Dendritic cell treated with granulocyte-macrophage colony-stimulating factor and Interleukin-4, amounts not matched to agents 40 ng/mL and 50 ng/mL, for 4 days (primary cell): ENCODE measurements around the gene EPB41L4B.

Source experiments
- H3K27ac Mint-ChIP-seq: one replicate; pipeline ENCODE4 v1.8.0; 2022; ENCODE audit warnings: mild to moderate bottlenecking, mixed read lengths
- H3K27me3 Mint-ChIP-seq: one replicate; pipeline ENCODE4 v1.8.0; 2022; ENCODE audit warnings: mild to moderate bottlenecking, mixed read lengths
- H3K36me3 Mint-ChIP-seq: one replicate; pipeline ENCODE4 v1.8.0; 2022; ENCODE audit warnings: low read depth, mixed read lengths
- H3K4me1 Mint-ChIP-seq: one replicate; pipeline ENCODE4 v1.8.0; 2022; ENCODE audit warnings: low read depth, mixed read lengths
- H3K4me3 Mint-ChIP-seq: one replicate; pipeline ENCODE4 v1.8.0; 2022; ENCODE audit warnings: mild to moderate bottlenecking, moderate library complexity, mixed read lengths
- H3K9me3 Mint-ChIP-seq: one replicate; pipeline ENCODE4 v1.8.0; 2022; ENCODE audit warnings: mixed read lengths
- intact Hi-C: fragments of 100-400 bp; cut with micrococcal nuclease; formaldehyde crosslinking; loops from one replicate; pipeline ENCODE4 v1.15.0; 2022

The EPB41L4B gene

DNA sequence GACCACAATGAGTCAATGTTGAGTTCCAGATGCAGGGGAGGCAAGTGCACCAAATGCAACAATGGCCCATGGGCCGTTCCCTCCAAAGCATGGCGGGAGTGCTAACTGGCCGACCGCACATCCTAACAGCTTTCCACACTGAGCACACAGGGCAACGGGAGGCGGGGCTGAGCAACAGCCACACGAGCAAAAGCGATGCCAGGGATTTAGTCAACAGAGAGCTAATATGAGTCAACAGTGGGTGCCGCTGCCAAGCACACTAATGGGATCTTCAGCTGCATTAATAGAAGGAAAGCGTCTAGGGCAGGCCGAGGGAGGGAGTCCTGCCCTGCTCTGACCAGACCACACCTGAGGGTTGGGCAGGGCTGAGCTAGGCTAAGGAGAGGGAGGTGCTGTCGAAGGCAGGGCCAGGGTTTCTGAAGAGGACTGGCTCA is 4.6 kb downstream of the EPB41L4B start:
- intact Hi-C loops = no loop called here
- Mint-ChIP-seq H3K27me3 (peaks cover 78% of the 10 kb centered on the region), H3K4me1 (peaks cover 12% of the 10 kb centered on the region)

GRCh38 chr9:109315480-109316206 is 5.2 kb downstream of the EPB41L4B start:
- Mint-ChIP-seq H3K27me3 (peaks cover 75% of the 10 kb centered on the region), H3K36me3 (no peaks in the 10 kb centered on the region), H3K27ac (no peak overlapping the region), H3K4me1 (peaks cover 8% of the 10 kb centered on the region), H3K4me3 (no peak overlapping the region), H3K9me3 (no peaks in the 10 kb centered on the region)
- intact Hi-C loops = no loop called here

More for the DNA sequence above, 4.6 kb downstream of the EPB41L4B start:
- no peak overlapping the region for H3K27ac Mint-ChIP-seq
- H3K4me3 Mint-ChIP-seq = no peak overlapping the region
- no peaks in the 10 kb centered on the region for H3K36me3 Mint-ChIP-seq
- no peaks in the 10 kb centered on the region for H3K9me3 Mint-ChIP-seq

DNA sequence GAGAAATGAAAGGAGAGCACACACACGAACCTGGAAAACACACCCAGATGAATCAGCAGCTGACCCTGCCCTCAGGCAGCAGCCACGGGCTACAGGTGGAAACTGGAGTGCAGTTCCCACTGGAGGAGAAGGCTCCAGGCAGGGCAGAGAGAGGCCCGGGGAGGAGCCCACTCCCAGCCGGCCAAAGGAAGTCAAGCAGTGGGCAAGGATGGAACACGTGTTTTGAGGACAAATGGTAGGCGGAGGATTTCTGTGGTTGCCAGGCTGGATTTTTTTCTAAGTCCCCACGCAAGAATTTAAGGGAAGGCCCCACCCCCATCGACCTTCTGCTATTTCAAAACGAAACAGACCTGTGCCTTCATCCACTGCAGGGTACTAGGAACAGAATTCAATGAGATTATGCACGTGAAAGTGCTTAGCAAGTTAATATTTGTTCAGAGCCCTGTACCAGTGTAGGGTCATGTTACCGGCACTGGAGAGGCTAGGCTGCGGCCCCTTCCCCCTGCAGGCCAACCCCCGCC is 6.8 kb downstream of the EPB41L4B start:
- Mint-ChIP-seq H3K4me3 (no peak overlapping the region), H3K27ac (no peak overlapping the region), H3K36me3 (no peaks in the 10 kb centered on the region), H3K4me1 (no peaks in the 10 kb centered on the region), H3K27me3 (peaks cover 73% of the 10 kb centered on the region), H3K9me3 (no peaks in the 10 kb centered on the region)
- intact Hi-C loops = no loop called here

DNA sequence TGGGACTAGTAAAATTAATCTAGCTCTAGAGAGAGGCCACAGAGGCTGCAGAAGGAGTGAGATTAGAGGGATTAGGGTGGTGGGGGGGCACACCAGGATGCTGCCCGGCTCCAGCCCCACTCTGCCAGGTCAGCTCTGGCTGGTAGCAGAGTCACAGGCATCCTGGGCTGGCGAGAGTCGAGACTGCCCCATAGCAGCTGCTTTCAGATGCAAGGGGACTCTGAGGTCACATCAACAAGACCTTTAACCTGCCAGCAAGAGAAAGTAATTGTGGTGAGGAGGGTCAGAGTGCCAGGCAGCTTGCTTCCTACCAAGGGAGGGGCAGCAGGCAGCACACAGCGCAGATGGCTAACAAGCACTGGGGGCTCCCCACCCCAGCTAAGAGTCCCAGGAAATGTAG is 7.5 kb downstream of the EPB41L4B start:
- no peaks in the 10 kb centered on the region for H3K9me3 Mint-ChIP-seq
- no peak overlapping the region for H3K27ac Mint-ChIP-seq
- intact Hi-C loops = no loop called here
- H3K4me1 Mint-ChIP-seq = no peaks in the 10 kb centered on the region
- H3K27me3 Mint-ChIP-seq = peaks cover 66% of the 10 kb centered on the region
- H3K4me3 Mint-ChIP-seq = no peak overlapping the region
- no peaks in the 10 kb centered on the region for H3K36me3 Mint-ChIP-seq

- H3K27me3 Mint-ChIP-seq = peaks cover 63% of the 10 kb centered on the region
- no peaks in the 10 kb centered on the region for H3K36me3 Mint-ChIP-seq
- no peak overlapping the region for H3K27ac Mint-ChIP-seq
- no peak overlapping the region for H3K4me3 Mint-ChIP-seq
- no peaks in the 10 kb centered on the region for H3K4me1 Mint-ChIP-seq
- H3K9me3 Mint-ChIP-seq = no peaks in the 10 kb centered on the region
- intact Hi-C loops = no loop called here
Observed at GRCh38 chr9:109312783-109313182, 8.1 kb downstream of the EPB41L4B start.

GRCh38 chr9:109311731-109312130 is 9.1 kb downstream of the EPB41L4B start:
- Mint-ChIP-seq H3K27me3 (peaks cover 54% of the 10 kb centered on the region), H3K27ac (no peak overlapping the region), H3K9me3 (no peaks in the 10 kb centered on the region), H3K4me3 (no peak overlapping the region), H3K4me1 (no peaks in the 10 kb centered on the region), H3K36me3 (no peaks in the 10 kb centered on the region)
- intact Hi-C loops = no loop called here

GRCh38 chr9:109311286-109311685 is 9.6 kb downstream of the EPB41L4B start:
- peaks cover 50% of the 10 kb centered on the region for H3K27me3 Mint-ChIP-seq
- no peaks in the 10 kb centered on the region for H3K9me3 Mint-ChIP-seq
- no peak overlapping the region for H3K4me3 Mint-ChIP-seq
- H3K4me1 Mint-ChIP-seq = no peaks in the 10 kb centered on the region
- intact Hi-C loops = no loop called here
- no peaks in the 10 kb centered on the region for H3K36me3 Mint-ChIP-seq
- H3K27ac Mint-ChIP-seq = no peak overlapping the region

- H3K9me3 Mint-ChIP-seq = no peaks in the 10 kb centered on the region
- no peaks in the 10 kb centered on the region for H3K36me3 Mint-ChIP-seq
- intact Hi-C loops = no loop called here
- H3K27ac Mint-ChIP-seq = no peak overlapping the region
- H3K4me1 Mint-ChIP-seq = no peaks in the 10 kb centered on the region
- H3K27me3 Mint-ChIP-seq = peaks cover 43% of the 10 kb centered on the region
- no peak overlapping the region for H3K4me3 Mint-ChIP-seq
Observed at GRCh38 chr9:109310486-109310901, 10.4 kb downstream of the EPB41L4B start.

DNA sequence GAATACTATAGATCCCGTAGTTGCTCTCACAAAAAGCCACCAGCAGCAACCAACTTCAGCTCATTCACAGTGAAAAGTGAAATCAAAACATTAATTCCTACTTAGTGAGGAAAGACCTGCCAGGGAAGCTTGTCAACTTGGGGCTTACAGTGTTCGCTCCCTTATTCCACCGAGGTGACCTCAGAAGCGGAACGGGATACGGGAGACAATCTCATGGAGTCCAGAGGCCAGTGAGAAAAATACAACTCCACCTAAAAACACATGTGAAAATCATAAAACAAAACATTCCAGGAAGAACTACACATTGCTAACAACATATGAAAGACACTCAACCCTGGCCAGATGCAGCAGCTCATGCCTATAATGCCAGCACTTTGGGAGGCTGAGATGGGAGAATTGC is 11.6 kb downstream of the EPB41L4B start:
- no peaks in the 10 kb centered on the region for H3K36me3 Mint-ChIP-seq
- peaks cover 38% of the 10 kb centered on the region for H3K27me3 Mint-ChIP-seq
- H3K27ac Mint-ChIP-seq = no peak overlapping the region
- H3K4me1 Mint-ChIP-seq = no peaks in the 10 kb centered on the region
- H3K9me3 Mint-ChIP-seq = no peaks in the 10 kb centered on the region
- intact Hi-C loops = no loop called here
- H3K4me3 Mint-ChIP-seq = no peak overlapping the region

- H3K4me3 Mint-ChIP-seq = no peak overlapping the region
- H3K27me3 Mint-ChIP-seq = peaks cover 26% of the 10 kb centered on the region
- intact Hi-C loops = no loop called here
- H3K36me3 Mint-ChIP-seq = no peaks in the 10 kb centered on the region
- H3K27ac Mint-ChIP-seq = no peak overlapping the region
- no peaks in the 10 kb centered on the region for H3K4me1 Mint-ChIP-seq
- H3K9me3 Mint-ChIP-seq = no peaks in the 10 kb centered on the region
Observed at GRCh38 chr9:109307380-109308240, 13.2 kb downstream of the EPB41L4B start.

- peaks cover 26% of the 10 kb centered on the region for H3K27me3 Mint-ChIP-seq
- H3K4me1 Mint-ChIP-seq = no peaks in the 10 kb centered on the region
- H3K9me3 Mint-ChIP-seq = no peaks in the 10 kb centered on the region
- no peak overlapping the region for H3K27ac Mint-ChIP-seq
- intact Hi-C loops = no loop called here
- no peak overlapping the region for H3K4me3 Mint-ChIP-seq
- H3K36me3 Mint-ChIP-seq = no peaks in the 10 kb centered on the region
Observed at GRCh38 chr9:109305801-109306200, 15.1 kb downstream of the EPB41L4B start.

GRCh38 chr9:109304347-109304746 is 16.5 kb downstream of the EPB41L4B start:
- H3K4me3 Mint-ChIP-seq = no peak overlapping the region
- no peaks in the 10 kb centered on the region for H3K4me1 Mint-ChIP-seq
- no peaks in the 10 kb centered on the region for H3K9me3 Mint-ChIP-seq
- H3K27ac Mint-ChIP-seq = no peak overlapping the region
- no peaks in the 10 kb centered on the region for H3K36me3 Mint-ChIP-seq
- H3K27me3 Mint-ChIP-seq = peaks cover 22% of the 10 kb centered on the region
- intact Hi-C loops = no loop called here

DNA sequence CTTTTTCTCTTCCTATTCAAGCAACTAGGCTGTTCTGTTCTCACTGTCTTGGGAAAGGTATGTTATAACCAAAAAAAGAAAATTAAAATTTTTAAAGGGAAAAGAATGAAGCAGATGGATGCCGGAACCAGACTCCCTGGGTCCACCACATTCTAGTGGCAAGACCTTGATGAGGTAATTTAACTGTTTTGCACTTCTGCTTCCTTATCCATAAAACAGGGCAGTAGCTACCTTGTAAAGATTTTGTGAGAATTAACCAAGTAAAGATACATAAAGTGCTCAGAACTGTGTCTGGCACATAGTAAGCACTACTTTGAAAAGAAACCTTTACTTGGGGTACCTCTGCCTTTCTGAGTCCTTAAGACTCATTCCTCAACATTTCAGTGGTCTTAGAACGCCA is 17.0 kb downstream of the EPB41L4B start:
- H3K4me1 Mint-ChIP-seq = no peaks in the 10 kb centered on the region
- no peak overlapping the region for H3K27ac Mint-ChIP-seq
- H3K27me3 Mint-ChIP-seq = peaks cover 21% of the 10 kb centered on the region
- H3K9me3 Mint-ChIP-seq = no peaks in the 10 kb centered on the region
- intact Hi-C loops = no loop called here
- no peaks in the 10 kb centered on the region for H3K36me3 Mint-ChIP-seq
- no peak overlapping the region for H3K4me3 Mint-ChIP-seq

DNA sequence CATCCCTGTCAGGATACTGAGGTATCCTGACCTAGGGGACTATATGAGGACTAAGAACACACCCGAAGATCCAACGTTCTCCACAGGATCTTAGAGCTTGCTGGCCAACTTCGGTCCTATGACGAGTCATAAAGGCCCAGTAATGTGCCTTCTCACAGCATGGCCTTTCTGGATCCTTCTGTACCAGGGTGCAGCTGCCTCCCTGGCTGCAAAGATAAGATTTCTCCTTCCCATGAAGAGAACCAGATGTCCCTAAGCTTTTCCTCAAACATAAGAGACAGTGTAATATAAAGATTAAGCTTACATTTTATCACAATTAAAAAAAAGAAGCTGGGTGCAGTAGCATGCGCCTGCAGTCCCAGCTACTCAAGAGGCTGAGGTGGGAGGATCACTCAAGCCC is 18.3 kb downstream of the EPB41L4B start:
- Mint-ChIP-seq H3K9me3 (no peaks in the 10 kb centered on the region), H3K4me1 (no peaks in the 10 kb centered on the region), H3K27ac (no peak overlapping the region), H3K36me3 (no peaks in the 10 kb centered on the region), H3K27me3 (peaks cover 21% of the 10 kb centered on the region), H3K4me3 (no peak overlapping the region)
- intact Hi-C loops = no loop called here
